GM19452 (cell line): ENCODE data around the gene DNAJC30.
"Not testable (repeated sequence)": the region's sequence is repeated elsewhere in the genome, so short reads cannot be mapped to it uniquely, and the experiment has no call there.

Source experiments
- ATAC-seq: cut with Tn5 transposase; IDR thresholded peaks from one replicate; pipeline ENCODE4 v1.9.1; 2021; ENCODE audit not compliant: unreplicated experiment

Gene DNAJC30

GRCh38 chr7:73683788-73684693, 788 bp upstream of the DNAJC30 start:
- peak; percentile 5 for ATAC-seq

- peak; percentile 18 for ATAC-seq
Observed at GRCh38 chr7:73682745-73683055, 553 bp downstream of the DNAJC30 start.

GRCh38 chr7:73681031-73681430, 2.2 kb downstream of the DNAJC30 start:
- ATAC-seq: no peak

GRCh38 chr7:73680501-73680900, 2.8 kb downstream of the DNAJC30 start:
- no peak for ATAC-seq

GRCh38 chr7:73679709-73680108, 3.5 kb downstream of the DNAJC30 start:
- no peak for ATAC-seq

GRCh38 chr7:73678862-73679261, 4.4 kb downstream of the DNAJC30 start:
- ATAC-seq: no peak

GRCh38 chr7:73676062-73676461, 7.2 kb downstream of the DNAJC30 start:
- ATAC-seq: not testable (repeated sequence)

GRCh38 chr7:73674468-73675124, 8.7 kb downstream of the DNAJC30 start:
- no peak for ATAC-seq

GRCh38 chr7:73671857-73672445, 11.3 kb downstream of the DNAJC30 start:
- ATAC-seq: no peak

GRCh38 chr7:73671322-73671661, 12.0 kb downstream of the DNAJC30 start:
- ATAC-seq: no peak

GRCh38 chr7:73669858-73670385, 13.3 kb downstream of the DNAJC30 start:
- no peak for ATAC-seq

- ATAC-seq: no peak
Observed at GRCh38 chr7:73669288-73669701, 14.0 kb downstream of the DNAJC30 start.

- no peak for ATAC-seq
Observed at GRCh38 chr7:73668886-73669230, 14.4 kb downstream of the DNAJC30 start.

- no peak for ATAC-seq
Observed at GRCh38 chr7:73668103-73668885, 15.0 kb downstream of the DNAJC30 start.

GRCh38 chr7:73667344-73668102, 15.7 kb downstream of the DNAJC30 start, which contains the start of gene VPS37D:
TSS of gene VPS37D (plus strand) at chr7:73667831. CDS start at chr7:73667959, 128 bp downstream.
- peak; percentile 93 for ATAC-seq

- ATAC-seq: no peak
Observed at GRCh38 chr7:73663033-73663432, 20.2 kb downstream of the DNAJC30 start.

- not testable (repeated sequence) for ATAC-seq
Observed at GRCh38 chr7:73660594-73660993, 22.7 kb downstream of the DNAJC30 start.

- ATAC-seq: no peak
Observed at GRCh38 chr7:73659983-73660382, 23.3 kb downstream of the DNAJC30 start.

GRCh38 chr7:73655309-73655708, 27.9 kb downstream of the DNAJC30 start:
- not testable (repeated sequence) for ATAC-seq

GRCh38 chr7:73652541-73652949, 30.7 kb downstream of the DNAJC30 start:
- no peak for ATAC-seq
